Measurements from ENCODE around the gene PCDHA8. TPM values are rescaled to one million over a fixed set of nuclear protein-coding genes. Genes with fewer than 3 reads are reported as not detected.
"Not testable (repeated sequence)": the region's sequence is repeated elsewhere in the genome, so short reads cannot be mapped to it uniquely, and the experiment has no call there.

The PCDHA8 gene
- total RNA-seq, 1 donor from 2014 or later: not detected

DNA sequence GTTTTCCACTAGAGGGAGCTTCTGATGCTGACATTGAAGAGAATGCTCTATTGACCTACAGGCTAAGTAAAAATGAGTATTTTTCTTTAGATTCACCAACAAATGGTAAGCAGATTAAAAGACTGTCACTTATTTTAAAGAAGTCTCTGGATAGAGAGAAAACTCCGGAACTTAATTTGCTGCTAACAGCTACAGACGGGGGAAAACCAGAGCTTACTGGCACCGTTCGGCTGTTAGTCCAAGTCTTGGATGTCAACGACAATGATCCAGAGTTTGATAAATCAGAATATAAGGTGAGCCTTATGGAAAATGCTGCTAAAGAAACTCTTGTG, 28.5 kb downstream of the PCDHA8 start:
- no peak for DNase-seq (ENCODE audit: low spot score)

DNA sequence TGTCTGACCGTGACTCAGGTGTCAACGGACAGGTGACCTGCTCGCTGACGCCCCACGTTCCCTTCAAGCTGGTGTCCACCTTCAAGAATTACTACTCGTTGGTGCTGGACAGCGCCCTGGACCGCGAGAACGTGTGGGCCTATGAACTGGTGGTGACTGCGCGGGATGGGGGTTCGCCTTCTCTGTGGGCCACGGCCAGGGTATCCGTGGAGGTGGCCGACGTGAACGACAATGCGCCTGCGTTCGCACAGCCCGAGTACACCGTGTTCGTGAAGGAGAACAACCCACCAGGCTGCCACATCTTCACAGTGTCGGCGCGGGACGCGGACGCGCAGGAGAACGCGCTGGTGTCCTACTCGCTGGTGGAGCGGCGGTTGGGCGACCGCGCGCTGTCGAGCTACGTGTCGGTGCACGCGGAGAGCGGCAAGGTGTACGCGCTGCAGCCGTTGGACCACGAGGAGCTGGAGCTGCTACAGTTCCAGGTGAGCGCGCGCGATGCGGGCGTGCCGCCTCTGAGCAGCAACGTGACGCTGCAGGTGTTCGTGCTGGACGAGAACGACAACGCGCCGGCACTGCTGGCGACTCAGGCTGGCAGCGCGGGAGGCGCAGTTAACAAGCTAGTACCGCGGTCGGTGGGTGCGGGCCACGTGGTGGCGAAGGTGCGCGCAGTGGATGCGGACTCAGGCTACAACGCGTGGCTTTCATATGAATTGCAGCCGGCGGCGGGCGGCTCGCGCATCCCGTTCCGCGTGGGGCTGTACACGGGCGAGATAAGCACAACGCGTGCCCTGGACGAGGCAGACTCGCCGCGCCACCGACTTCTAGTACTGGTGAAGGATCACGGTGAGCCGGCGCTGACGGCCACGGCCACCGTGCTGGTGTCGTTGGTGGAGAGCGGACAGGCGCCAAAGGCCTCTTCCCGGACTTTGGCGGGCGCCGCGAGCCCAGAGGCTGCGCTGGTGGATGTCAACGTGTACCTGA, 29.5 kb downstream of the PCDHA8 start:
- DNase-seq (ENCODE audit: low spot score): no peak

DNA sequence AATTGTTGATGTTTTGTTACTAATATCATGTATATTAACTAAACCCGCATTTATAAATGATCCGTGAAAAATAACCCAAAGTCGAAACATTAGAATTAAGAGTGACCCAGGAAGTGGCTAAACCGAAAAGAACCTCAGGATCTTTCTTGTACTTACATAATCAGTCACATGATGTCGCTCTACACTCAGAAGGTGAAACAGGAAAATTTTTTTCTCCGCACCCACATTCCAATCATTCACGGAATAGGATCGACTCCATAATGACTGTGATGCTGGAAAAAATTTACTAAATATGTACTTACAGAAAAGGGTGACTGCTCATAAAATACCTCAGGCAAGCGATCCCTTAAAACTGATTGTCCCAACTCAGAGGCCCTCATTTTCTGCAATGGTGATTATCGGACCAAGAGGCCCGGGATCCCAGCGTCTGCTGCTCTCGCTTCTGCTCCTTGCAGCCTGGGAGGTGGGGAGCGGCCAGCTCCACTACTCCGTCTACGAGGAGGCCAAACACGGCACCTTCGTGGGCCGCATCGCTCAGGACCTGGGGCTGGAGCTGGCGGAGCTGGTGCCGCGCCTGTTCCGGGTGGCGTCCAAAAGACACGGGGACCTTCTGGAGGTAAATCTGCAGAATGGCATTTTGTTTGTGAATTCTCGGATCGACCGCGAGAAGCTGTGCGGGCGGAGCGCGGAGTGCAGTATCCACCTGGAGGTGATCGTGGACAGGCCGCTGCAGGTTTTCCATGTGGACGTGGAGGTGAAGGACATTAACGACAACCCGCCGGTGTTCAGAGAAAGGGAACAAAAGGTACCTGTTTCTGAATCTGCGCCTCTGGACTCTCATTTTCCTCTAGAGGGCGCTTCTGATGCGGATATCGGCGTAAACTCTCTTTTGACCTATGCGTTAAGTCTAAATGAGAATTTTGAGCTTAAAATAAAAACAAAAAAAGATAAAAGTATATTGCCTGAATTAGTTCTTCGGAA, 34.4 kb downstream of the PCDHA8 start, which contains the start of gene PCDHA12:
PCDHA12 (plus strand) TSS at position 224 of the 981 bp plus-strand sequence; CDS start at position 389, 165 bp downstream.
- DNase-seq (ENCODE audit: low spot score): no peak

DNA sequence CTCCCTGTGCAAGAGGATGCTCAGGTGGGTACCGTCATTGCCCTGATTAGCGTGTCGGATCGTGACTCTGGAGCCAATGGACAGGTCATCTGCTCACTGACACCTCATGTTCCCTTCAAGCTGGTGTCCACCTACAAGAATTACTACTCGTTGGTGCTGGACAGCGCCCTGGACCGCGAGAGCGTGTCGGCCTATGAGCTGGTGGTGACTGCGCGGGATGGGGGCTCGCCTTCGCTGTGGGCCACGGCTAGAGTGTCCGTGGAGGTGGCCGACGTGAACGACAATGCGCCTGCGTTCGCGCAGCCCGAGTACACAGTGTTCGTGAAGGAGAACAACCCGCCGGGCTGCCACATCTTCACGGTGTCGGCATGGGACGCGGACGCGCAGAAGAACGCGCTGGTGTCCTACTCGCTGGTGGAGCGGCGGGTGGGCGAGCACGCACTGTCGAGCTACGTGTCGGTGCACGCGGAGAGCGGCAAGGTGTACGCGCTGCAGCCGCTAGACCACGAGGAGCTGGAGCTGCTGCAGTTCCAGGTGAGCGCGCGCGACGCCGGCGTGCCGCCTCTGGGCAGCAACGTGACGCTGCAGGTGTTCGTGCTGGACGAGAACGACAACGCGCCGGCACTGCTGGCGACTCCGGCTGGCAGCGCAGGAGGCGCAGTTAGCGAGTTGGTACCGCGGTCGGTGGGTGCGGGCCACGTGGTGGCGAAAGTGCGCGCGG, 35.7 kb downstream of the PCDHA8 start:
- DNase-seq (ENCODE audit: low spot score): not testable (repeated sequence)

DNA sequence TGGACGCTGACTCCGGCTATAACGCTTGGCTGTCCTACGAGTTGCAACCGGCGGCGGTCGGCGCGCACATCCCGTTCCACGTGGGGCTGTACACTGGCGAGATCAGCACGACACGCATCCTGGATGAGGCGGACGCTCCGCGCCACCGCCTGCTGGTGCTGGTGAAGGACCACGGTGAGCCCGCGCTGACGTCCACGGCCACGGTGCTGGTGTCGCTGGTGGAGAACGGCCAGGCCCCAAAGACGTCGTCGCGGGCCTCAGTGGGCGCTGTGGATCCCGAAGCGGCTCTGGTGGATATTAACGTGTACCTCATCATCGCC, 36.2 kb downstream of the PCDHA8 start:
- no peak for DNase-seq (ENCODE audit: low spot score)

DNA sequence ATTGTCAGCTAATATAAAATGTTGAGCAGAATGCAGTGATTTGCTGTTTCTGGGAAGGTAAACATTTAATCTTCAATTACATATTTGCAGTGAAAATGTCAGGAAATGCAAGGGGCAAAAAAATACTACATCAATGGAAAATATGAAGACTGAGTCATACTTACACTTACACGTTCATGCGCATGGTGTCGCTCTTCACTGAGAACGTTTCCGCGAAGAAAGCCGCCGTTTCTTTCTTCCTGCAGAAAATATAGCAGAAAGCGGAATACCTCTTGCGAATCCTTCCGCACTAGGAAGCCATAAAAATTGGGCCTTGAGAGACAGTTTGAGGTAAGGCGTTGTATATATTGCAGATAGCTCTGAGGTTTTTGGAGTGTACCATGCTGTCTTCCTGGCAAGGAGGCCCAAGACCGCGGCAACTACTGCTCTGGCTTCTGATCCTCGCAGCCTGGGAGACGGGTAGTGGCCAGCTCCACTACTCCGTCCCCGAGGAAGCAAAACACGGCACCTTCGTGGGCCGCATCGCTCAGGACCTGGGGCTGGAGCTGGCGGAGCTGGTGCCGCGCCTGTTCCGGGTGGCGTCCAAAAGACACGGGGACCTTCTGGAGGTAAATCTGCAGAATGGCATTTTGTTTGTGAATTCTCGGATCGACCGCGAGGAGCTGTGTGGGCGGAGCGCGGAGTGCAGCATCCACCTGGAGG, 41.1 kb downstream of the PCDHA8 start, which contains the start of gene PCDHA13:
PCDHA13 (plus strand) TSS at position 236 of the 702 bp plus-strand sequence; CDS start at position 381, 145 bp downstream.
- DNase-seq (ENCODE audit: low spot score): no peak

DNA sequence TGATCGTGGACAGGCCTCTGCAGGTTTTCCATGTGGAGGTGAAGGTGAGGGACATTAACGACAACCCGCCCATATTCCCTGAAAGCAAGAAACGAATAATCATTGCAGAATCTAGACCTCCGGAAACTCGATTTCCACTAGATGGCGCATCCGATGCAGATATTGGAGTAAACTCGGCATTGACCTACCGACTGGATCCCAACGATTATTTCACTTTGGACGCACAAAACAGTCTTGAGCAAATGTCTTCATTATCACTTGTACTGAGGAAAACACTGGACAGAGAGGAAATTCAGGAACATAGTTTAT, 41.6 kb downstream of the PCDHA8 start:
- DNase-seq (ENCODE audit: low spot score): no peak

DNA sequence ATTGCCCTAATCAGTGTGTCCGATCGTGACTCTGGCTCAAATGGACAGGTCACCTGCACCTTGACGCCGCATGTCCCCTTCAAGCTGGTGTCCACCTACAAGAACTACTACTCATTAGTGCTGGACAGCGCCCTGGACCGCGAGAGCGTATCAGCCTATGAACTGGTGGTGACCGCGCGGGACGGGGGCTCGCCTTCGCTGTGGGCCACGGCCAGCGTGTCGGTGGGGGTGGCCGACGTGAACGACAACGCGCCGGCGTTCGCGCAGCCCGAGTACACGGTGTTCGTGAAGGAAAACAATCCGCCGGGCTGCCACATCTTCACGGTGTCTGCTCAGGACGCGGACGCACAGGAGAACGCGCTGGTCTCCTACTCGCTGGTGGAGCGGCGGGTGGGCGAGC, 42.4 kb downstream of the PCDHA8 start:
- DNase-seq (ENCODE audit: low spot score): no peak

DNA sequence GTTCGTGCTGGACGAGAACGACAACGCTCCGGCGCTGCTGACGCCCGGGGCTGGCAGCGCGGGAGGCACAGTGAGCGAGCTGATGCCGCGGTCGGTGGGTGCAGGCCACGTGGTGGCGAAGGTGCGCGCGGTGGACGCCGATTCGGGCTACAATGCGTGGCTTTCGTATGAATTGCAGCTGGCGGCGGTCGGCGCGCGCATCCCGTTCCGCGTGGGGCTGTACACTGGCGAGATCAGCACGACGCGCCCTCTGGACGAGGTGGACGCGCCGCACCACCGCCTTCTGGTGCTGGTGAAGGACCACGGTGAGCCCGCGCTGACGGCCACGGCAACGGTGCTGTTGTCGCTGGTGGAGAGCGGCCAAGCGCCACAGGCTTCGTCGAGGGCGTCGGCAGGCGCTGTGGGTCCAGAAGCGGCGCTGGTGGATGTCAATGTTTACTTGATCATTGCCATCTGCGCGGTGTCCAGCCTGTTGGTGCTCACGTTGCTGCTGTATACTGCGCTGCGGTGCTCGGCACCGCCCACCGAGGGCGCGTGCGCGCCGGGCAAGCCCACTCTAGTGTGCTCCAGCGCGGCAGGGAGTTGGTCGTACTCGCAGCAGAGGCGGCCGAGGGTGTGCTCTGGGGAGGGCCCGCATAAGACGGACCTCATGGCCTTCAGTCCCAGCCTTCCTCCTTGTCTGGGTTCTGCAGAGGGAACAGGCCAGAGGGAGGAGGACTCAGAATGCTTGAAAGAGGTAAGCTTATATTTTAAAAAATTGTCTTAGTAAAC, 43.1 kb downstream of the PCDHA8 start:
- DNase-seq (ENCODE audit: low spot score): no peak

Other genes starting within 250 kb of the PCDHA8 start
- gene CD14, start 208.0 kb upstream of the PCDHA8 start, total RNA-seq: 17.3 TPM
- gene TMCO6, start 201.7 kb upstream of the PCDHA8 start, total RNA-seq: 24.1 TPM
- gene NDUFA2, start 193.6 kb upstream of the PCDHA8 start, total RNA-seq: 48.1 TPM
- gene IK, start 193.4 kb upstream of the PCDHA8 start, total RNA-seq: 78.8 TPM
- gene WDR55, start 176.3 kb upstream of the PCDHA8 start, total RNA-seq: 26.3 TPM
- 2.7 TPM for gene DND1, start 167.6 kb upstream of the PCDHA8 start, total RNA-seq
- gene HARS1, start 149.8 kb upstream of the PCDHA8 start, total RNA-seq: 57.0 TPM
- 34.0 TPM for gene HARS2, start 149.7 kb upstream of the PCDHA8 start, total RNA-seq
- gene ZMAT2, start 140.7 kb upstream of the PCDHA8 start, total RNA-seq: 58.5 TPM
- gene PCDHA1, start 55.0 kb upstream of the PCDHA8 start, total RNA-seq: not detected
- not detected for gene PCDHA2, start 46.3 kb upstream of the PCDHA8 start, total RNA-seq
- 0.31 TPM for gene PCDHA3, start 40.1 kb upstream of the PCDHA8 start, total RNA-seq
- 1.5 TPM for gene PCDHA4, start 34.1 kb upstream of the PCDHA8 start, total RNA-seq
- gene PCDHA5, start 19.6 kb upstream of the PCDHA8 start, total RNA-seq: 0.49 TPM
- 0.96 TPM for gene PCDHA6, start 13.2 kb upstream of the PCDHA8 start, total RNA-seq
- 1.1 TPM for gene PCDHA7, start 6.9 kb upstream of the PCDHA8 start, total RNA-seq
- gene PCDHA9, start 7.2 kb downstream of the PCDHA8 start, total RNA-seq: 0.34 TPM
- 1.5 TPM for gene PCDHA10, start 14.7 kb downstream of the PCDHA8 start, total RNA-seq
- gene PCDHA11, start 27.8 kb downstream of the PCDHA8 start, total RNA-seq: 0.57 TPM
- 0.89 TPM for gene PCDHA12, start 34.1 kb downstream of the PCDHA8 start, total RNA-seq
- gene PCDHA13, start 40.9 kb downstream of the PCDHA8 start, total RNA-seq: 0.42 TPM
- gene PCDHAC1, start 85.1 kb downstream of the PCDHA8 start, total RNA-seq: 0.47 TPM
- 4.0 TPM for gene PCDHAC2, start 125.3 kb downstream of the PCDHA8 start, total RNA-seq
- gene PCDHB1, start 210.2 kb downstream of the PCDHA8 start, total RNA-seq: 0.13 TPM

Measured in ureter (tissue), 1 donor.